GM10266 (cell line): ENCODE measurements around the gene ATXN7L2.
A peak's percentile ranks its signal among the peaks of the same experiment; 100 is the strongest.

Experiments used
- DNase-seq: peaks from one replicate; pipeline ENCODE4 v3.0.0; 2012; ENCODE audit errors: extremely low spot score
- TF ChIP-seq, protein P1 (sequence below): IDR thresholded peaks from 2 replicates; pipeline ENCODE4 v1.5.1; 2012; ENCODE audit warnings: mild to moderate bottlenecking, low read depth; ENCODE audit not compliant: control insufficient read depth, insufficient read depth; ENCODE audit errors: missing control alignments

The ATXN7L2 gene

DNA sequence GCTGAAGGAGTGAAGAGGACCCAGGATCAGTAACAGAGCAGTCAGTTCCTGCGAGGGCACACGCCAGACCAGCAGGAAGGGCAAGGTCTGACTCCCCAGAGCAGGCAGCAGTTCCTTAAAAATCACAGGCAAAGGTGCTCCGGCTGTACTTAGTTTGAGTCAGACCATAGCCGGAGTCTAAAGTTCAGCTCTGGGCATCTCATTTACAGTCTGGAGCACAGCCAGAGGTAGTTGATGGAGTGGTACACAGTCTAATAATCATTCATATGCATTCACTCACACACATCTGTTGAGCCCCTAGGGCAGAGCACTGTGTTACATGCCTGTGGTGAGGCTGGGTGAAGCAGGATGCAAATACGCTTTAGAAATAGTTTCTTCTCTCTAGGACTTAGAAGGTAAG is 33.2 kb downstream of the ATXN7L2 start:
- no peak for DNase-seq
- TF ChIP-seq, protein P1, sequence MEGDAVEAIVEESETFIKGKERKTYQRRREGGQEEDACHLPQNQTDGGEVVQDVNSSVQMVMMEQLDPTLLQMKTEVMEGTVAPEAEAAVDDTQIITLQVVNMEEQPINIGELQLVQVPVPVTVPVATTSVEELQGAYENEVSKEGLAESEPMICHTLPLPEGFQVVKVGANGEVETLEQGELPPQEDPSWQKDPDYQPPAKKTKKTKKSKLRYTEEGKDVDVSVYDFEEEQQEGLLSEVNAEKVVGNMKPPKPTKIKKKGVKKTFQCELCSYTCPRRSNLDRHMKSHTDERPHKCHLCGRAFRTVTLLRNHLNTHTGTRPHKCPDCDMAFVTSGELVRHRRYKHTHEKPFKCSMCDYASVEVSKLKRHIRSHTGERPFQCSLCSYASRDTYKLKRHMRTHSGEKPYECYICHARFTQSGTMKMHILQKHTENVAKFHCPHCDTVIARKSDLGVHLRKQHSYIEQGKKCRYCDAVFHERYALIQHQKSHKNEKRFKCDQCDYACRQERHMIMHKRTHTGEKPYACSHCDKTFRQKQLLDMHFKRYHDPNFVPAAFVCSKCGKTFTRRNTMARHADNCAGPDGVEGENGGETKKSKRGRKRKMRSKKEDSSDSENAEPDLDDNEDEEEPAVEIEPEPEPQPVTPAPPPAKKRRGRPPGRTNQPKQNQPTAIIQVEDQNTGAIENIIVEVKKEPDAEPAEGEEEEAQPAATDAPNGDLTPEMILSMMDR, result no peak

DNA sequence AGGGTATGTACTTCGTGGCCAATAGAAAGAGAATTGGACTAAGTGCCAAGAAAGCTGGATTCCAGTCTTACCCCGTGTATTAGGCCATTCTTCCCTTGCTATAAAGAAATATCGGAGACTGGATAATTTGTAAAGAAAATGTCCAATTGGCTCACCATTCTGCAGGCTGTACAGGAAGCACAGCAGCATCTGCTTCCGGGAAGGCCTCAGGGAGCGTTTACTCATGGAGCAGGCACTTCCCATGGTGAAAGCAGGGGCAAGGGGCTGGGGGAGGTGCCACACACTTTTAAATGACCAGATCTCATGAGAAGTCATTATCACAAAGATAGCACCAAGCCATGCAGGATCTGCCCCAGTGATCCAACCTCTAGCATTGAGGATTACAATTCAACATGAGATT is 33.6 kb downstream of the ATXN7L2 start:
- no peak for DNase-seq

DNA sequence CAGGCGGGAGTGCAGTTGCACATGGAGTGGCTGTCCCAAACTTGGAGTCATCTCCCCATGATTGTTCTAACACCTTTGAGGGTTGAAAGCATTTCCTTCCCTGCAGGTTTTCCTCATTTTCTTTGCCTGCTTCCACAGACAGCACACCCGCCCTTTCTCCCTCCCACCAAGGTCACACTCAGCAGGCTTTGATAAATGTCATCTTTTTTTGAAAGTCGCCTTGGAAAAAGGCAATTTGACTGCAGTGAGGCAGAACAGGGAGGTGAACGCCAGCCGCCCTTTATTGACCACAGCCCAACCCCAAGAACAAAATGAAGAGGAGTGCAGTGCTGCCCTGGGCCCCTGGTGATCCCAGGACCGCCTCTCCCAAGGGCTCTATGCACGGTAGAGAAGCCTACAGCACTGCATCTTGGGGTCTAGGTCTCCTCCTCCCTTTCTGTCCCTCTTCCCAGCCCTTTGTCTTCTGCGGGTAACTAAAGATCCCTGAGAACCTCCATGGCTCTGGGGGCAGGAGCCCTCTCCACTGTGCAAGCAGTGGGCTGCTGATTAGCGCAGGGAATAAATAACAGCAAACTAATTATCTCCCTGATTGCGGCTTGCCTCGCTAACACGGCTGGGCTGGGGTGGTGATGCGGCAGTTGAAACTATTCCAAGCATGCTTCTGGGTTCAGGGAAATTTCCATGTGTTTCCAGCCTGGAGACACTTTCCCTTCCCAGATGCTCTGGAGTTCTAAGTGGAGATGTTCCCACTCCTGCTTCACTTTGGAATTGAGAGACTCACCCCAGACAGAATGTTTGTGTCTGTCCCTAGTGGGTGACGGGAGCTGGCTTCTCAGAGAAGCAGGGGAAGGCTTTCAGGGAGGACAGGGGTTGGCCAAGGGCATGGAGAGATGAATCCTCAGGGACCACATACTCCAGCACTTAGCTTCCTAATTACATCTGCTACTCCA is 37.6 kb downstream of the ATXN7L2 start:
- DNase-seq, result no peak
- TF ChIP-seq, protein P1, result no peak

More for the DNA sequence above, 33.6 kb downstream of the ATXN7L2 start:
- TF ChIP-seq, protein P1, result no peak

DNA sequence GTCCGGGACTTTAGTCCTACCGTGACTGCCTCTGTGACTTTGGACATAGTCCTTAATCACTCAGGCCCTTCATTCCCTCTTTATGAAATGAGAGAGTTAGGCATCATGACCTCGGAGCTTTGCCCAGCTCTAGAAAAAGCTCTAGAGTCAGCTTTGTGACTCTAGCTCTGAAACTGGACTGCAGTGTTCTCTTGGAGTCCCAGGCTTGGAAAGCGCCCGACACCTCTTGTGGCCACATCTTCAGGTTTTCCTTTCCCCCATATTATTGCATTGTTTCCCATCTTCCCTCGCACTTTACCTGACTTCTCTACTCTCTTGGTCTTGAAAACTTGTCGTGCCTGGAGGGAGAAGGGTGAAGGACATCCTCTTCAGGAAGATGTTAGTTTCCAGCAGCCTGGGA is 38.3 kb downstream of the ATXN7L2 start:
- DNase-seq, result no peak
- TF ChIP-seq, protein P1, result no peak

DNA sequence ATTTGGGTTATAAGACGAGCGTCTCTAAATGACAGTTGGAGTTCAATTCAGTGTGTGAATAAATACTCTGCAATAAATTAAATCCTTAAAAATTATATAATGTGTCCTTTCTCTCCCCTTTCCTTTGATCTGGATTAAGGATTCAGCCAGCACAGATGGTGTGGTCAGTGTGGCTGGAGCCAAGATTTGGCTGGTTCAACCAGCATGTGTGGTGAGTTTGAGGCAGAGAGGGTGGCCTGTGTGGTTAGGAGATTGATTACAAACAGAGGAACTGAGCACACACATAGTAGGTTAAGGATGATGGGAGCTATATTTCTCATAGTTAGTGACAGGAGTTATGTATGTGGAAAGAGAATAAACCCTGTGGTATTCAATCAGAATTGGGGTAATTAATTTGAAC is 40.0 kb downstream of the ATXN7L2 start:
- no peak for DNase-seq
- TF ChIP-seq, protein P1, result no peak

DNA sequence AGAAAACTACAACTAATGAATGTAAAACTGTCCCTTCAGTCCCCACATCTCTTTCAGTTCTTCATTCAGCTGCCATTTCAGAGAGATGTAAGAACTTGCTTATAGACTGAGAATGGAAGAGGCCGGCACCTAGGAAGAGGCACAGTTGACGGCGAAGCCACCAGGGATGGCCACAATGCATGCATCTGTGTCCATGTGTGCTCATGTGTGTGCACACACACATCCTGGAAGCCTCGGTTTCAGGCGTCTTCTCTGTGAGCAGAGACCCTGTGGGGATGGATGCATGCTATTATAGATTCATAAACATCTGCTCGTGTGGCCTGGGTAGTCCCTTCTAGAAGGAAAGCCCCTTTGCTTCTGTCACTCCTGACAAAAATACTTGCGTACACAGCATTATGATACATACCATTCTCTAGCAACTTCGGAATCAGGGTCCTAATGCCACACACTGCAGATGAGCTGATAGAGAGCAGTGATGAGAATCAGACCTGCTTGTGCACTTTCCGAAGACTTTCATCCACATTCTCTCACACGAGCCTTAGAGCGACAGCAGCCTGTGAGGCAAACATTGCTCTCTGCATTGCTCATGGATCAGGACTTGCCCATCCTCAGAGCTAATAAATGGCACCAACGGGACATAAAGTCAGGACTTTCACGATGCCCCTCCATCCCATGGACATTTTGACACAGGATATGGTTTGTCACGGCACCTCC is 43.5 kb downstream of the ATXN7L2 start:
- peak; percentile 74 for DNase-seq
- TF ChIP-seq, protein P1, result no peak
